NCI-H2029 (cell line): ENCODE data around the gene ANGEL1.

Experiments used
- DNase-seq: peaks from one replicate; lab custom pipeline; 2025; lab: John Stamatoyannopoulos, UW

ANGEL1 gene

GRCh38 chr14:76812422-76813383 is at the start of gene ANGEL1:
TSS of gene ANGEL1 (minus strand) at chr14:76812882. CDS start at chr14:76812827, 55 bp downstream.
- DNase-seq = peak; percentile 75

- no peak for DNase-seq
Observed at GRCh38 chr14:76861574-76862255, 49.0 kb upstream of the ANGEL1 start.

- DNase-seq = no peak
Observed at GRCh38 chr14:76856769-76857168, 44.1 kb upstream of the ANGEL1 start.

GRCh38 chr14:76855066-76855465 is 42.4 kb upstream of the ANGEL1 start:
- DNase-seq = no peak

GRCh38 chr14:76848879-76849278 is 36.2 kb upstream of the ANGEL1 start:
- no peak for DNase-seq

GRCh38 chr14:76846331-76847047 is 33.8 kb upstream of the ANGEL1 start:
- DNase-seq = no peak

- peak; percentile 28 for DNase-seq
Observed at GRCh38 chr14:76844223-76844622, 31.5 kb upstream of the ANGEL1 start.

- no peak for DNase-seq
Observed at GRCh38 chr14:76842414-76842813, 29.7 kb upstream of the ANGEL1 start.

GRCh38 chr14:76837524-76837923 is 24.8 kb upstream of the ANGEL1 start:
- no peak for DNase-seq

GRCh38 chr14:76836029-76836630 is 23.4 kb upstream of the ANGEL1 start:
- no peak for DNase-seq

- DNase-seq = no peak
Observed at GRCh38 chr14:76834241-76834661, 21.6 kb upstream of the ANGEL1 start.

GRCh38 chr14:76833011-76833410 is 20.3 kb upstream of the ANGEL1 start:
- DNase-seq = no peak

GRCh38 chr14:76832503-76832988 is 19.9 kb upstream of the ANGEL1 start:
- no peak for DNase-seq

- DNase-seq = no peak
Observed at GRCh38 chr14:76830556-76830955, 17.9 kb upstream of the ANGEL1 start.

- peak; percentile 1 for DNase-seq
Observed at GRCh38 chr14:76829650-76830421, 17.2 kb upstream of the ANGEL1 start.

- DNase-seq = no peak
Observed at GRCh38 chr14:76829013-76829365, 16.3 kb upstream of the ANGEL1 start.

GRCh38 chr14:76828339-76829012 is 15.8 kb upstream of the ANGEL1 start:
- DNase-seq = no peak

- DNase-seq = no peak
Observed at GRCh38 chr14:76827696-76828296, 15.1 kb upstream of the ANGEL1 start.

GRCh38 chr14:76826122-76826521 is 13.4 kb upstream of the ANGEL1 start, which contains the start of gene LRRC74A:
TSS of gene LRRC74A (plus strand) at chr14:76826408. CDS start at chr14:76826698, 290 bp downstream.
- no peak for DNase-seq

GRCh38 chr14:76820700-76821099 is 8.0 kb upstream of the ANGEL1 start:
- no peak for DNase-seq
